Neuronal stem cell (in vitro differentiated cells): ENCODE measurements around the gene POLRMT.
"Not testable (repeated sequence)": the region's sequence is repeated elsewhere in the genome, so short reads cannot be mapped to it uniquely, and the experiment has no call there.

ENCODE experiments used
- DNase-seq: peaks from one replicate; pipeline ENCODE4 v3.0.0-alpha.2; 2013; ENCODE audit warnings: low spot score
- H2AFZ ChIP-seq: one replicate; pipeline ENCODE4 v1.6.1; 2013; ENCODE audit warnings: mild to moderate bottlenecking, low read length, inconsistent platforms
- H2AK5ac ChIP-seq: 2 replicates; pipeline ENCODE4 v1.6.1; 2013; ENCODE audit warnings: low read depth, mild to moderate bottlenecking, inconsistent platforms, low read length, moderate library complexity, mixed read lengths
- H2BK120ac ChIP-seq: 2 replicates; pipeline ENCODE4 v1.6.1; 2013; ENCODE audit warnings: low read depth, mild to moderate bottlenecking, inconsistent platforms, low read length, moderate library complexity, mixed read lengths
- H2BK12ac ChIP-seq: one replicate; pipeline ENCODE4 v1.6.1; 2013; ENCODE audit warnings: low read length, inconsistent platforms
- H2BK15ac ChIP-seq: 2 replicates; pipeline ENCODE4 v1.6.1; 2013; ENCODE audit warnings: mild to moderate bottlenecking, low read length, inconsistent platforms, mixed read lengths
- H2BK5ac ChIP-seq: one replicate; pipeline ENCODE4 v1.6.1; 2013; ENCODE audit warnings: inconsistent platforms, mild to moderate bottlenecking, low read length, moderate library complexity
- H3K14ac ChIP-seq: one replicate; pipeline ENCODE4 v1.6.1; 2013; ENCODE audit warnings: low read length, inconsistent platforms
- H3K18ac ChIP-seq: 2 replicates; pipeline ENCODE4 v1.6.1; 2013; ENCODE audit warnings: low read length, inconsistent platforms
- H3K23ac ChIP-seq: 2 replicates; pipeline ENCODE4 v1.6.1; 2013; ENCODE audit warnings: low read depth, mild to moderate bottlenecking, mixed read lengths, low read length, inconsistent platforms; ENCODE audit not compliant: poor library complexity
- H3K27ac ChIP-seq: replicated peaks from 3 replicates; pipeline ENCODE4 v1.5.1; 2013; ENCODE audit warnings: low read length, inconsistent platforms
- H3K27me3 ChIP-seq, 3 experiments: 2 replicates each; pipeline ENCODE4 v1.6.1; 2013; ENCODE audit warnings: low read length in 3 of 3, mild to moderate bottlenecking in 2 of 3, inconsistent platforms in 1 of 3, low read depth in 1 of 3, mixed read lengths in 1 of 3, moderate library complexity in 1 of 3; ENCODE audit not compliant: control insufficient read depth in 3 of 3, insufficient read depth in 3 of 3
- H3K36me3 ChIP-seq, 2 donors: replicated peaks in 1 of 2; 2 replicates each; pipeline ENCODE4 v1.6.1; 2013; ENCODE audit warnings: low read length in 2 of 2; ENCODE audit not compliant: control insufficient read depth in 2 of 2, insufficient read depth in 2 of 2
- H3K4ac ChIP-seq: 2 replicates; pipeline ENCODE4 v1.6.1; 2013; ENCODE audit warnings: inconsistent platforms, mild to moderate bottlenecking, low read length, moderate library complexity
- H3K4me1 ChIP-seq, 2 donors: 1 replicate in 1 of 2; 2 replicates in 1 of 2; pipeline ENCODE4 v1.6.1; 2013; ENCODE audit warnings: low read length in 2 of 2, low read depth in 1 of 2; ENCODE audit not compliant: control insufficient read depth in 2 of 2, insufficient read depth in 1 of 2
- H3K4me2 ChIP-seq: one replicate; pipeline ENCODE4 v1.6.1; 2013; ENCODE audit warnings: mild to moderate bottlenecking, low read length, inconsistent platforms; ENCODE audit not compliant: insufficient read depth, poor library complexity, severe bottlenecking
- H3K4me3 ChIP-seq, 2 donors: 2 replicates each; pipeline ENCODE4 v1.5.1; 2013; ENCODE audit warnings: low read length in 2 of 2, mild to moderate bottlenecking in 2 of 2, inconsistent platforms in 1 of 2, moderate library complexity in 1 of 2
- H3K79me1 ChIP-seq: one replicate; pipeline ENCODE4 v1.6.1; 2013; ENCODE audit warnings: low read depth, mild to moderate bottlenecking, inconsistent platforms, low read length, moderate library complexity
- H3K9ac ChIP-seq: one replicate; pipeline ENCODE4 v1.6.1; 2013; ENCODE audit warnings: mild to moderate bottlenecking, low read depth, low read length, inconsistent platforms; ENCODE audit not compliant: poor library complexity
- H3K9me3 ChIP-seq, 2 donors: replicated peaks in 1 of 2; 2 replicates each; pipeline versions ENCODE3 to v1.6.1; 2013; ENCODE audit warnings: low read length in 2 of 2, mild to moderate bottlenecking in 2 of 2, inconsistent platforms in 1 of 2, low read depth in 1 of 2, mixed read lengths in 1 of 2, moderate library complexity in 1 of 2; ENCODE audit not compliant: control insufficient read depth in 2 of 2, insufficient read depth in 1 of 2
- H4K8ac ChIP-seq: one replicate; pipeline ENCODE4 v1.6.1; 2013; ENCODE audit warnings: low read depth, mild to moderate bottlenecking, inconsistent platforms, low read length, moderate library complexity
- H4K91ac ChIP-seq: one replicate; pipeline ENCODE4 v1.6.1; 2013; ENCODE audit warnings: low read length, low read depth, mild to moderate bottlenecking, inconsistent platforms; ENCODE audit not compliant: poor library complexity
- WGBS, 2 donors: extraction: QIAGEN DNeasy Blood & Tissue Kit; methylation state at CpG; one replicate each; pipeline ENCODE4 v1.1.7; 2013; ENCODE audit warnings: missing lambda C conversion rate in 2 of 2, mixed read lengths in 1 of 2; ENCODE audit not compliant: insufficient read length in 2 of 2, insufficient replicate concordance in 1 of 2; ENCODE audit errors: extremely low coverage in 2 of 2; 5-methylcytosine and 5-hydroxymethylcytosine counted together

Gene POLRMT

GRCh38 chr19:633786-634639, 676 bp upstream of the POLRMT start:
- Histone ChIP-seq H3K4me3 (peak overlapping the region; percentile 91 to 100), H2BK15ac (peak overlapping the region; percentile 21), H2BK5ac (no peak overlapping the region), H2BK120ac (no peak overlapping the region), H3K4ac (no peak overlapping the region), H3K27ac (no peak overlapping the region), H4K91ac (no peak overlapping the region), H3K9me3 (no peaks in the 10 kb centered on the region), H3K18ac (peak overlapping the region; percentile 94), H3K14ac (no peak overlapping the region), H3K27me3 (peaks cover 0 to 4% (median 0%) of the 10 kb centered on the region in 3 experiments), H3K23ac (no peak overlapping the region), H3K9ac (peak overlapping the region; percentile 71), H4K8ac (no peak overlapping the region), H2BK12ac (no peak overlapping the region), H3K4me1 (peaks cover 8% of the 10 kb centered on the region in 2 donors), H3K4me2 (peak overlapping the region; percentile 90), H3K36me3 (peaks cover 5 to 14% of the 10 kb centered on the region in 2 donors), H3K79me1 (peaks cover 8% of the 10 kb centered on the region), H2AFZ (peak overlapping the region; percentile 87), H2AK5ac (peak overlapping the region; percentile 91)
- no peak for DNase-seq
- no CpG with 5 or more reads among the region's 32 CpGs for WGBS, 2 donors

GRCh38 chr19:632579-633067, 714 bp downstream of the POLRMT start:
- H2AFZ ChIP-seq, result peak overlapping the region; percentile 87
- peak overlapping the region; percentile 37 for H3K27ac ChIP-seq
- no peak overlapping the region for H4K91ac ChIP-seq
- peak overlapping the region; percentile 97 for H3K9ac ChIP-seq
- peaks cover 8% of the 10 kb centered on the region in 2 donors for H3K4me1 ChIP-seq
- no peaks in the 10 kb centered on the region for H3K9me3 ChIP-seq
- no CpG with 5 or more reads among the region's 35 CpGs for WGBS, 2 donors
- H3K18ac ChIP-seq, result peak overlapping the region; percentile 83
- H3K27me3 ChIP-seq, result no peaks in the 10 kb centered on the region
- peak overlapping the region; percentile 75 for H3K14ac ChIP-seq
- peak overlapping the region; percentile 26 for H2BK15ac ChIP-seq
- H2BK12ac ChIP-seq, result no peak overlapping the region
- no peak overlapping the region for H2BK120ac ChIP-seq
- DNase-seq, result peak; percentile 46
- peak overlapping the region; percentile 91 for H3K23ac ChIP-seq
- H3K36me3 ChIP-seq, result peaks cover 7 to 28% of the 10 kb centered on the region in 2 donors
- H4K8ac ChIP-seq, result no peak overlapping the region
- peaks cover 8% of the 10 kb centered on the region for H3K79me1 ChIP-seq
- peak overlapping the region; percentile 81 for H2AK5ac ChIP-seq
- peak overlapping the region; percentile 96 for H3K4me2 ChIP-seq
- H3K4me3 ChIP-seq, result peak overlapping the region; percentile 90 to 100
- H3K4ac ChIP-seq, result peak overlapping the region; percentile 46
- no peak overlapping the region for H2BK5ac ChIP-seq

- Histone ChIP-seq H3K14ac (no peak overlapping the region), H2AFZ (no peak overlapping the region), H4K91ac (no peak overlapping the region), H2BK120ac (no peak overlapping the region), H3K9ac (no peak overlapping the region), H3K4me2 (no peak overlapping the region), H3K4me1 (peaks cover 8% of the 10 kb centered on the region in 2 donors), H4K8ac (no peak overlapping the region), H3K27me3 (no peaks in the 10 kb centered on the region), H2AK5ac (no peak overlapping the region), H3K4ac (peak overlapping the region; percentile 37), H3K23ac (peak overlapping the region; percentile 43), H3K27ac (no peak overlapping the region), H3K9me3 (no peaks in the 10 kb centered on the region), H2BK15ac (no peak overlapping the region), H3K79me1 (peaks cover 12% of the 10 kb centered on the region), H2BK5ac (peak overlapping the region; percentile 35), H3K4me3 (peak overlapping the region in 1 of 2 donors; percentile 39), H3K18ac (peak overlapping the region; percentile 11), H2BK12ac (no peak overlapping the region), H3K36me3 (peaks cover 10 to 39% of the 10 kb centered on the region in 2 donors)
- no peak for DNase-seq
- WGBS, 2 donors, result no CpG with 5 or more reads among the region's 30 CpGs
Observed at GRCh38 chr19:629961-630714, 3.2 kb downstream of the POLRMT start.

GRCh38 chr19:629515-629914, 3.8 kb downstream of the POLRMT start:
- not testable (repeated sequence) for H3K23ac ChIP-seq, H3K9me3 ChIP-seq, H2AK5ac ChIP-seq, H4K8ac ChIP-seq, H2BK5ac ChIP-seq, H2AFZ ChIP-seq, H3K9ac ChIP-seq, H3K18ac ChIP-seq, H2BK12ac ChIP-seq, H2BK15ac ChIP-seq, H3K4me3 ChIP-seq, H3K4me1 ChIP-seq, H3K27ac ChIP-seq, H2BK120ac ChIP-seq, H3K4me2 ChIP-seq, H3K27me3 ChIP-seq, H4K91ac ChIP-seq, DNase-seq, H3K4ac ChIP-seq
- Histone ChIP-seq H3K14ac (peak overlapping the region; percentile 38), H3K36me3 (peaks cover 11 to 46% of the 10 kb centered on the region in 2 donors), H3K79me1 (peaks cover 11% of the 10 kb centered on the region)
- no CpG with 5 or more reads among the region's 25 CpGs for WGBS, 2 donors
